Body of pancreas (tissue), 4 donors: ENCODE results near the gene EPHA4. TPM values are rescaled to one million over a fixed set of nuclear protein-coding genes. Genes with fewer than 3 reads are reported as not detected.

Experiments
- ATAC-seq: fragments of 150-250 bp; one replicate; pipeline ENCODE4 v1.9.1; 2016
- DNase-seq, 4 donors: peaks; one replicate each; pipeline ENCODE4 v3.0.0-alpha.2; 2019
- H3K27ac ChIP-seq, 4 donors: fragments of 200-600 bp; sonication (generic); 1 replicate in 3 of 4; 2 replicates in 1 of 4; pipeline versions ENCODE4 v1.5.1 to v1.6.1; 2016 to 2019; ENCODE audit warnings: mild to moderate bottlenecking in 1 of 4, mixed read lengths in 1 of 4, moderate library complexity in 1 of 4
- H3K27me3 ChIP-seq, 2 donors: fragments of 200-600 bp; sonication (generic); one replicate each; pipeline ENCODE4 v1.6.0; 2016; ENCODE audit warnings: mild to moderate bottlenecking in 1 of 2
- H3K36me3 ChIP-seq, 2 donors: fragments of 200-600 bp; sonication (generic); replicated peaks in 1 of 2; 2 replicates each; pipeline ENCODE4 v1.5.1; 2016; ENCODE audit warnings: low read depth in 2 of 2; ENCODE audit not compliant: insufficient read depth in 1 of 2
- H3K4me1 ChIP-seq: fragments of 200-600 bp; sonication (generic); one replicate; pipeline ENCODE4 v1.6.0; 2016
- H3K4me3 ChIP-seq, 2 donors: fragments of 200-600 bp; sonication (generic); 1 replicate in 1 of 2; 2 replicates in 1 of 2; pipeline ENCODE4 v1.5.1; 2016 to 2019
- H3K9me3 ChIP-seq, 3 donors: fragments of 200-600 bp; sonication (generic); 1 replicate in 2 of 3; 2 replicates in 1 of 3; pipeline ENCODE4 v1.5.1; 2016
- CTCF ChIP-seq, 7 experiments: fragments of 450-650 bp in 4 of 7; fragments of 200-600 bp in 3 of 7; sonication (generic) in 3 of 7; IDR thresholded peaks; one replicate each; pipeline ENCODE4 v1.5.1; 2016 to 2019; ENCODE audit warnings: antibody characterized with exemption in 7 of 7
- POLR2A ChIP-seq, 3 donors: fragments of 450-650 bp; IDR thresholded peaks; one replicate each; pipeline ENCODE4 v1.6.1; 2016; ENCODE audit warnings: antibody characterized with exemption in 3 of 3, mild to moderate bottlenecking in 2 of 3
- WGBS, 2 donors: methylation state at CpG; one replicate each; pipeline ENCODE4 v1.1.5; 2017; 5-methylcytosine and 5-hydroxymethylcytosine counted together
- intact Hi-C: fragments of 100-400 bp; cut with DNase I; formaldehyde crosslinking; loops from one replicate; pipeline ENCODE4 v1.15.1; 2023
- total RNA-seq, 2 donors: library from RNA; depleted of rRNA; stranded (reverse); fragments of >200 nt; gene quantifications; one replicate each; pipeline ENCODE4 v1.1.0, GENCODE V29; 2016

EPHA4 gene
- total RNA-seq, 2 donors from 2014 or later, result 4.0 to 5.2 TPM

- intact Hi-C loops, result no loop called here
- 17 to 26% methylated on average over 4 of the region's 4 CpGs for WGBS, 2 donors
Observed at GRCh38 chr2:221590861-221591365, 18.8 kb upstream of the EPHA4 start.

DNA sequence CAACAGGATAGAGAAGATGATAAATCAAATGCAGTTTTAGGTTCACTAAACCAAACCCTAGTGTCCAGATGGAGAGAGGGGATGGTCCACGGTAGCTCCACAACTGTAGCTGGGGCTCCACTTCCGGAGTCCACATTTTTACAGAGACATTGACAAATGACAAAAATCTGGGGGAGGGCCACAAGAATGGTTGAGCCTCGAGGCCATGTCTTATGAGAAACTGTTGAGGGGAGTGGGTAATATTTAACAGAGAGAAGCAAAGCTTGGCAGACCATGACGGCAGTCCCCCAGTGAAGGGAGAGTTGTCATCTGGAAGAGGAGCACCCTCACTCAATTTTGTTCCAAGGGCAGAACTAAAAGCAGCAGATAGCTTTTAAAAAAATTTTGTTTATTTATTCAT is 17.6 kb upstream of the EPHA4 start:
- Histone ChIP-seq H3K4me3 (no peak overlapping the region), H3K27ac (no peak overlapping the region), H3K4me1 (no peaks in the 10 kb centered on the region), H3K27me3 (peaks cover 0 to 3% of the 10 kb centered on the region in 2 donors), H3K36me3 (no peaks in the 10 kb centered on the region), H3K9me3 (no peaks in the 10 kb centered on the region)
- DNase-seq (no peak), ATAC-seq (no peak)
- intact Hi-C loops, result no loop called here
- 35 to 39% methylated on average over 4 of the region's 4 CpGs for WGBS, 2 donors
- no peak for TF ChIP-seq POLR2A (IDR thresholded peaks at IDR 0.05)

More at GRCh38 chr2:221590861-221591365, 18.8 kb upstream of the EPHA4 start:
- H3K36me3 ChIP-seq, result no peaks in the 10 kb centered on the region
- H3K27me3 ChIP-seq, result peaks cover 0 to 3% of the 10 kb centered on the region in 2 donors
- no peak overlapping the region for H3K4me3 ChIP-seq
- H3K9me3 ChIP-seq, result no peaks in the 10 kb centered on the region
- DNase-seq (no peak), ATAC-seq (no peak)
- H3K4me1 ChIP-seq, result no peaks in the 10 kb centered on the region
- TF ChIP-seq CTCF (IDR thresholded peaks at IDR 0.05), result no peak
- TF ChIP-seq POLR2A (IDR thresholded peaks at IDR 0.05), result no peak
- no peak overlapping the region for H3K27ac ChIP-seq

DNA sequence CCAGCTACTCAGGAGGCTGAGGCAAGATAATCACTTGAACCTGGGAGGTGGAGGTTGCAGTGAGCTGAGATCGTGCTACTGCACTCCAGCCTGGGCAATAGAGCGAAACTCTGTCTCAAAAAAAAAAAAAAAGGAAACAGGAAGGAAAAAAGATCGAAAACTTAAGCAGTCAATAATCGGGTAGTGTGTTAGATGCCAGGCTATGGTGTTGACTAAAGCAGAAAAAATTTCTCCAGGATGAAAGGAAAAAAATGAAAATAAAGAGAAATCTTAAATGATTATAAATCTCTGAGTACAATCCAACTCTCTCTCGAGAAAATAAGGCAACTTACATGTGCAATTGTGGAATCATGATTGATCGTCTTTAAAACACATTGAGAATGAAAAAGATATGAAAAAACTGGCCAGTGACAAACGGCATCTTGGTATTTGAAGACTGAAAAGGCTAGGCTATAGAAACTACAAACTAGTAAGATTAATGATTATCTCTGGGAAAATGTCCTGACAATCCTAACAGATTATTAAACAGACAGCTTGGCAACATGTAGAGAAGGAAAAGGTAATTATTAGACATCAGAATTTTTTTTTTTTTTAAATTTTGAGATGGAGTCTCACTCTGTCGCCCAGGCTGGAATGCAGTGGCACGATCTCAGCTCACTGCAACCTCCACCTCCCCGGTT is 16.3 kb upstream of the EPHA4 start:
- 43 to 55% methylated on average over 10 of the region's 10 CpGs for WGBS, 2 donors
- no peak overlapping the region for H3K4me3 ChIP-seq

GRCh38 chr2:221581986-221582385 is 9.9 kb upstream of the EPHA4 start:
- H3K4me1 ChIP-seq, result no peaks in the 10 kb centered on the region
- ATAC-seq, result no peak

More for the DNA sequence above, 16.3 kb upstream of the EPHA4 start:
- peak overlapping the region in 1 of 4 donors; percentile 44 for H3K27ac ChIP-seq
- ATAC-seq (no peak), DNase-seq (no peak)
- intact Hi-C loops, result no loop called here
- TF ChIP-seq CTCF (IDR thresholded peaks at IDR 0.05), result no peak
- no peak for TF ChIP-seq POLR2A (IDR thresholded peaks at IDR 0.05)
- no peaks in the 10 kb centered on the region for H3K9me3 ChIP-seq
- peaks cover 0 to 3% of the 10 kb centered on the region in 2 donors for H3K27me3 ChIP-seq
- H3K4me1 ChIP-seq, result no peaks in the 10 kb centered on the region
- H3K36me3 ChIP-seq, result no peaks in the 10 kb centered on the region

DNA sequence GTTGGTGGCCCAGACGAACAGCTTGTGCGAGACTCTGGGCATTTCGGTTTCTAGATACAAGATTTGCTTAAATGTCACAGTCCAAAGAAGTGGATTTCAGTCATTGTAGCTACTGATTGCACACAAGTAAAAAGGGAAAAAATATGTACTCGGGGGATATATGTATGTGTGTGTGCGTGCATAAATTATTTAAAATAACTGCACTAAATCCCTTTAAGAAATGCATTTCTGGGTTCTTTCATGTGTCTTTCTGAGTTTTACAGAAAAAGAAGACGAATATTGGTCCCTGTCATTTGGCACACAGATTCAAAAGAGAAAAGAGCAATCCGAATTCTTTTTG is 2.1 kb upstream of the EPHA4 start:
- Histone ChIP-seq H3K36me3 (no peaks in the 10 kb centered on the region), H3K27ac (no peak overlapping the region), H3K27me3 (peaks cover 0 to 22% of the 10 kb centered on the region in 2 donors), H3K4me1 (peaks cover 31% of the 10 kb centered on the region), H3K4me3 (no peak overlapping the region), H3K9me3 (no peaks in the 10 kb centered on the region)
- TF ChIP-seq CTCF (IDR thresholded peaks at IDR 0.05), result no peak
- TF ChIP-seq POLR2A (IDR thresholded peaks at IDR 0.05), result no peak
- 15 to 16% methylated on average over 7 of the region's 7 CpGs for WGBS, 2 donors
- DNase-seq (no peak), ATAC-seq (no peak)
- intact Hi-C loops, result loop anchor here (5.0 to 10.0 kb wide), 3 partner anchors 882 to 1839 kb away; no protein-coding TSS in a partner anchor

More at GRCh38 chr2:221581986-221582385, 9.9 kb upstream of the EPHA4 start:
- H3K27me3 ChIP-seq, result no peaks in the 10 kb centered on the region
- TF ChIP-seq POLR2A (IDR thresholded peaks at IDR 0.05) (no peak), CTCF (IDR thresholded peaks at IDR 0.05) (no peak)
- WGBS, 2 donors, result 62 to 63% methylated on average over 1 of the region's 1 CpG
- no peak overlapping the region for H3K4me3 ChIP-seq
- no peaks in the 10 kb centered on the region for H3K9me3 ChIP-seq
- intact Hi-C loops, result no loop called here
- no peak overlapping the region for H3K27ac ChIP-seq
- DNase-seq, result no peak
- H3K36me3 ChIP-seq, result no peaks in the 10 kb centered on the region
